GM19238 (cell line): ENCODE measurements around the gene ETV6.

Experiments used
- DNase-seq: peaks from one replicate; pipeline ENCODE4 v3.0.0; 2011; ENCODE audit warnings: low spot score; ENCODE audit not compliant: insufficient read length

The ETV6 gene

DNA sequence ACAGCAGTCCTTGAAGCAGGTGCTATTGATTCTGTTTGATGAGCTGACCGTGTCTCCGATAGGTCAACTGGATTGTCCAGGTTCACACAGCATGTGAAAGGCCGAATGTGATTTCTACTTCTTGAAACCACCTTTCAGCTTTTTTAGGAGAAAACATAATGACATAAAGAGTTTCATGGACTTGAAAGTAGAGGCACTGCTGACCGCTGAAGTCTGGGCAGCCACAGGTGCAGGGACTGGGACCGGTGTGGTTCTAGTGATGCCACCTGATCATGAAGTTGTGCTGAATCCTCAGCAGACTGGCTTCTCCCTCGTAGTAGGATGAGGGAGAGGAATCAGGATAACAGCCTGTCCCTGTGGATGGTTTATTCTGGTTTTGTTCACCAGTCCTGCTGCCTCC, 108.1 kb downstream of the ETV6 start:
- DNase-seq: no peak

DNA sequence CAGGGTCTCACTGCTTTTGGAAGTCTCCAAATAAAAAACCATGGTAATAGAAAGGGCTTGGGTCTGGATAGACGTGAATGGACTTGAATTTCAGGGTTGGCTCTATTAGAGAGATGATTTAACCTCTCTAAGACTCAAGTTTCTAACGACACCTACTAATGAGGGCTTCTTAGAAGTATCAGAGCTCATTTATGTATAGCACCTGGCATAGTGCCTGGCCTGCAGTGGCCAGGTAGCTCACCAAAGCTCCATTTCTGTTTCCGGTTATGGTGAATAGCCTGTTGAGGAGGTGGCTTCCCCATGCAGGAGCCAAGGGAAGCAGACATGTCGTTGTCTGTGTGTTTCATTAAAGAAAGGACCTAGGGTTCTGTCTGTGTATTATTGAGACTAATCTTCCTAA, 108.6 kb downstream of the ETV6 start:
- DNase-seq: no peak

DNA sequence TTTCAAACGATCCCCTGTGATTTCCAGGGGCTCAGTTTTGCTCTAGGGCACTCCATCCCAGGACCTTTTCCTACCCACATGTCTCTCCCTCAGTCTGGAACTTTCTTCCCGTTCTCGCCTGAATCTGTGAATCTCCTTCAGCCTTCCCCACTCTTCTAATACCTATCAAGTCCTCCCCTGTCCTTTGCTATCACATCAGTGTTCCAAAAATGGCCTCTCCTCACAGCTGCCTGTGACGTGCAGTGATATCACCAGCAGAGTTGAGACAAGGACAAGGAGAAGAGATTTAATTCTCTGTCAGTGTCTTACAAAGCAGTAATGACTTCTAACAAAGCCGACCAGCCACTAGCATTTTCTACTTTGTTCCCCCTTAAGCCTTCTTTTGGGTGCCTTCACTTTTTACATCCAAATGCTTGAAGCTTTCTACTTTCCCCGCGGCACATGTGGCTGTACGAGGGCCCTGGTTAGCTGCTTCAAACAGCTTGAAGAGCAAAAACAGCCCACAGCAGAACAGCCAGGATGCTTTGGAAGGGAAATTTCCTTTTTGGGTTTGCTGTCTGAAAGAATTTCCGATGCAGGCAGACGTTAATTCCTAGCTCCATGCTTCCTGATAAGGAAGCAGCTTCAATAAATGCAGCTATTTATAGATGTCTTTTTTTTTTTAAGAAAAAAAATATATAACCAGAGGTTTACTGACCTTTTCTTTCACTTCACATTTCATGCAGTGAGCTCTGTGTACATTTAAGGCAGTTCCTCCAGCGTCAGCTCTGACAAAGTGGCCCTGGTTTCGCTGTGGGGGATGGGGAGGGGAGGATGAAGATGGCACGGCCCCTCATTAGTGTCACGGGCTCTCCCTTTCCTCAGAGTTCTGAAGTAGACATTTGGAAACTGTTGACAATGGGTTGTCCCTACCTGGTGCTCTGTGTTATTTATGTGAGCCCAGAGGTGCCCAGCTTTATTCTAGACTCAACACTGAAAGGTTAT, 109.3 kb downstream of the ETV6 start:
- no peak for DNase-seq

DNA sequence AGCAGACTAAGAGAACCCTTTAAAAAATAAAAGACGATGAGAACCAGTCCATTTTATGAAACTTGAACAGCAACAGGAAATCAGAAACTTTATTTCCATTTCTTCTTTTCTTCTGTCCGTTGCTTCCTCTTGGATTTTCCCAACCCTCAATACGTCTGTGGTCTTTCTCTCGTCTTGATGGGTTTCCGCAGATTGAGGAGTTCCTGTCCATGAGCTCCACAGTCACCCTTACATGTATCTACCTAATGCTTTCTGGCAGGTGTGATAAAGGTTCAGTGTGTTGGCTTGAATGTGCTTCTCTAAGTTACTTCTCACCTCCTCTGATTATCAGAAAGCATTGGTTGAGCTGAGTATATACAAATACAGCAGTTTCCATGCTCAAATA, 110.0 kb downstream of the ETV6 start:
- DNase-seq: no peak

DNA sequence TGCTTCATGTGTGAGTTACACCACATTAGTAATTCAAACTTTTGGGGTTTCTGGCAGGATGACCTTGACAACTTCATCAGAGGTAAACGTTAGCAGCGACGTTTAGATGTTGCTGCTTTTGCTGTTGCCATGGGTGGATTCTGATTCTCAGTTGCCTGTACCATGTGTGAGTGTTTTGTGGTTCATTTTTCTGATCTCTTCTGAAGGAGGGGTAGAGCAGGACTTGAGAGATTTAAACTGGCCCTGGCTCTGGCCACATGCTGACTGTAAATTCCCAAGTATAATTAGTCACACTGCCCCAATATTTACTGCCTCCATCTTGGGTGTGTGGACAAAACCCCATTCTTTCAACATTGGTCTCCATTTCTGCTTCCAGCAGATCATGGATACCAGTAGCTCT, 110.4 kb downstream of the ETV6 start:
- no peak for DNase-seq

DNA sequence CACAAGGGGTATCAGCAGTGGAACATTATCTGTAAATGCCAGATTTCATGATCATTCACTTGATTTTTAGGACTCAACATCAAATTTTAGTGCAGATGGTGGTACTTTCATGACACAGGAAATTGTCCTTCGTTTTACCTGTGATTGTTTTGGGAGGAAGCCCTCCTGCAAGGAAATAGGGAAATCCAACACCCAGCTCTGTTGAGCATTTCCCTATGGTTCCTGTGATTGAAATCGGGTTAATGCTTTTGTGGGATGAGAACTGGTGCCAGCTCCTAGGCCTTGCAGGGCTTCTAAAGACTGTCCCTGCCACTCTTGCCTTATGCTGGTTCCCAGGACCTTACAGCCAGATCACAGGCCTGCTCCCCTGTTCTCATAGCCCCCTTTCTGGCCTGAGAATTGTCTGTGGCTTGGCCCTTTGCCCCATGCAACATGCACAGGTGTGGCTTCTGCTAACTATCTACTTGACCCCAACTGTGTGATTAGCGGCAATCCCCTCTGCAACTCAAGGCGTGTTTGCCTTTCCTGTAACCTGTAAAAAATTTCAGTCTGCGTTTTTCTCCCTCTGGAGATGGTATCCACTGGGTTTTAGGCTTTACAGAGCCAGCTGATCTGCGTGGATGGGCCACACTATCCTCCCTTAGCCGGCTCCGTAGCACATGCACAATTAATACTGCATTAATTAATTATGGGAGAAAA, 112.5 kb downstream of the ETV6 start:
- DNase-seq: no peak

DNA sequence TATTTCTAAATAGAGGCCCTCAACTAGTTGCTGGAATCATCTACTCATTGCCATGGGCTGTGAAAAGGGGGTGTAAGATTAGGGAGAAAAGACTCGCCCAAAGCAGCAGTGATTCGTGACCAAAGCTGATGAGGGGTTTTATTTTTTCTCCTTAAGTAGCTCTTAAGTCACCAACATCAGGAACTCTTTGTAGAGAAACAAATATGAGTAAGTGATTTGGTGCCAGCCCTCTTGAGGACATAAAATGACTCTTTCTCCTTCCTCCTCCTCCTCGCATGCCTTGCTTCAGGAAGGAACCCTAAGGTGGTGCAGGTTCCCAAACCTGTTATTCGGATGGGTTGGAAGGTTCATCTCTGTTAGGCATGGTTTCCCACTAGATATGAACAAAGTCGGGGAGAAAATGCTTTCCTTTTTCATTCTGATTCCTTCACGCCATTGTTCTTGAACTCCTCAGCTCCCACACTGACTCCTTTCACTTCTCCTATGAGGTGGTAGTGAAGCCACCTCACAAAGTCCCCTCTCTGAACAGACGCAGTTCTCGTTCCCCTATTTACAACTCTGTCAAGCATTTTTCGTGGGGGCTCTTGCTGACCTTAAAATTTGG, 113.4 kb downstream of the ETV6 start:
- DNase-seq: no peak

DNA sequence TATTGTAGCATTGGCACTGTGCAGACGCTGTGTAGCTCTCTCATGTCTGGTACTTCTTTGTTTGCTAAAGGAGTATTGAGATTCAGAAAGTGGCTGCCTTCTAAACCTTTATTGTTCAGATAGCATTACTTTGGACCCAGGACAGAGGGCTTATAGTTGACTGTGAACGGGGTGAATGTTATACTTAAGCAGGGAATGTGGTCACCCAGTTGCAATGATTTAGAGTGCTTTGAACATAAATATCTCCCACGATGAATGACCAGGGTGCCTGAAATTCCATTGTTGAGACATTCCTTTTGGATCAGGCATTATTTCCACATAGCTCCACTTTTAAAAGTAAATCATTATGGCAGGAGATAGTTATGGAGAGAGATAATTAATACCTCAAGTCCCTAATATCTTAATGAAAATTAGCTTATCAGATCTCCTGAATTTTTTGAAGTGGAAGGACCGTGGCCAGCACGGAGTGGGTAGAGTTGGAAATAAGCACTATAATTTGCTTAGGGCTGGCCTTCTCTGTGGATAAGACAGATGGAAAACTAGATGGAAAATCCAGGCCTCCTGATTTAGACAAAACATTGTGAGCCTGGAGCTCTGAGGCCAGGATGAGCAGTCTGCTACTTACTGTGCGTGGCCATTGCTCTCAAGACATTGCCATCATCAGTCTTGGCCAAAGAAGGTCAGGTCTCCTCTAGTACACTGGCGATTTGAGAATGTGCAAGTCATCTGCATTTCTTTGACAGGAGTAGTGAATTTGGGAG, 114.5 kb downstream of the ETV6 start:
- DNase-seq: no peak

DNA sequence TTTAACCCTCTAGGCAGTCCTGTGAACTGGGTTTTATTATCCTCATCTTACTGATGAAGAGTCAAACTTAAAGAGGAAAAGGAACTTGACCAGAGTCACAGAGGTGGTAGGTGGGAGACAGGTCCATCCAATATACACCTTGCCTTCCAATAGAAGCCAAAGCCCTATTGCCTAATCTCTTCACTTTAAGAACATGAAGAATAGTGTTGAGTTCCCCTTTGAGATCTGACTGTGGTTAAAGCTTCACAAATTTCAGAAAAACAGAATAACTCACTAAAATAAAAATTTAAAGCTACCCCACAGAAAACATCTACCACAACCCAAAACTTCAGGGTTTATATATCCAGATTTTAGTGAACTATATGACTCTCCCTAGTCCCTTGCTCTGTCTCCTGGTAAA, 115.4 kb downstream of the ETV6 start:
- DNase-seq: no peak

DNA sequence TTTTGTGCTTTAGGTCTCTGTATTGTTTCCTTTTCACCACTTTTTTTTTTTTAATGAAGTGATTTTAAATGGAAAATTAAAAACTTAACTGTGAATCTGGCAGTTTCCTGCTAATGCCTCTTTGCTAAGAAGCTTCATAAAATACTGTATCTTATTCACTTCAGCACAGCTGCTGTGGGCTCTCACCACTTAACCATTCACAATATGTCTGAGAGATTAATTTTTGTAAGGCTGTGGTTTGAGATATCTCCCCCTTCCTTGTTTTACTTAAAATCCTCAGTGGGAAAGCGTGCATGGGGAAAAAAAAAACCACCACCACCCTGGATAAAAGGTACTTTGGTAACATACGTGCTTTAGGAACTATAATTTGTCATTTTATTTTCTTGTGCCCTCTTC, 115.9 kb downstream of the ETV6 start:
- no peak for DNase-seq

DNA sequence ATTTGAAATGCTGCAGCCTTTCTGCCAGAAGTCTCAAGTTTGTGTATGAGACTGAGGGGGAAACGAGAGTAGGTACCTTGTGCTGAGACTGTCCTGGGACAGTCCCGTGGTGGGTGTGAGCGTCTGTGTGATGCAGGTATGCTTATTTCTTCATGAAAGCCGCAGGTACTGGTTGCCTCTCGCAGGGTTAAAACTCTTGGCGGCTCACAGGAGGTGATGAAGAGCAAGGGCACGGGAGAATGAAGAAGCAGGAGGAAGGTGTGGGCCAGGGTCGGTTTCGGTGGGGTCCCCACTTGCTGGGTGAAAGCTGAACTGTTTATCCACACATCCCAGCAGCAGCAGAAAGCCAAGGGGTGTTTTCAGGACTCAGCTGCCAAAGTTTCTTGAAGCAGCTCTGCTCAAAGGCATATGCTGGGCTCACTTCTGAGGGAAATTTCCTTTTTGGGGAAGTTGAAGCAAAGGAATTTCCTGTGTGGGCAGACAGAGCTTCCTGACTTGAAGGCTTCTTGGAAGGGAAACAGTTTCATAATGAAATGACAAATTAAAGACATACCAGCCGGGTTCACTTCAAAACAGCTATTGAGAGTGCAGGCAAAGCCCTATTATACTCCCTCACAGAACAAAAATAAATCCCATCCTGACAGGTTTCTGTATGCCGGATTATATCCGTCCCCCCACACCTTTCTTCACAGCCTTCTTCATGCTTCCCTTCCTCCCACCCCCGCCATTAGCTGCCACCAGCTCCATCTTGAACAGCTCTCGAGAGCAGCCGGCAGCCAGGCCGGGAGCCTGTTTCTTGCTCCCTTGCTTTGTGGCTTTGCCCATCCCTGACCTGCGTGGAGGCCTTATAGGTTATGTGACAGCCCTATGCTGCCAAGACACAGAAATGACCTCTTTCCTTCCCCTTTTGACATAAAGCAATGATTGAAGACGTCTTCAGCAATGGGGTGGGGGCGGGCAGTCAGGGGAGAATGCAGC, 116.6 kb downstream of the ETV6 start:
- DNase-seq: no peak

DNA sequence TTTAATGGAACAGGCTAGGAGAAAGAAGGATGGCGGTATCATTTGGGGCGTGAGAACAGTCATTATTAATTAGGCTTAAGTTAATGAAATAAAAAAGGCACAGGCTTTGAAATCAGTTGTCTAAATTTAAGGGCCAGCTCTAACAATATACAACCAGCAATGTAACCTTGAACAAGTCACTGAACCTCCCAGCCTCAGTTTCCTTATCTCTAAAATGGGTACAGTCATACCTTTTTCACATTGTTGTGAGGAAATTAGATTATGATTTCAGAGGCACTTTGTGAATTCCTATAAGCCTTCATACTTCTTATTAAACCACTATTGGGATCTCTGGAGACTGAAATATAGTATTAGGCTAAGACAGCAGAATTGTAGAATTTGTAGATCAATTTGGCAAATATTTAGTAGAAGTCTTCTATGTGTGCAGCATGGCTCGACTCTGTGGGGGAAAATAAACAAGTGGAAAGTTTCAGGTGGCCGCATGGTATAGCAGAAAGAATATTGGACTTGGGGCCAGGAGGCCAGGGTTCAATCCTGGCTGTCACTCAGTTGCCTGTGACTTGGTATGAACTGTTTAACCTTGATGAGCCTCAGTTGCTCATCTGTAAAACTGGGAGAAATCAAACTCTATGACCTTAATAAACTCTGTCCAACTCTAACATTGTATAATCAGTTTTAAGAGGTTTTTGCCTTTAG, 117.7 kb downstream of the ETV6 start:
- no peak for DNase-seq

DNA sequence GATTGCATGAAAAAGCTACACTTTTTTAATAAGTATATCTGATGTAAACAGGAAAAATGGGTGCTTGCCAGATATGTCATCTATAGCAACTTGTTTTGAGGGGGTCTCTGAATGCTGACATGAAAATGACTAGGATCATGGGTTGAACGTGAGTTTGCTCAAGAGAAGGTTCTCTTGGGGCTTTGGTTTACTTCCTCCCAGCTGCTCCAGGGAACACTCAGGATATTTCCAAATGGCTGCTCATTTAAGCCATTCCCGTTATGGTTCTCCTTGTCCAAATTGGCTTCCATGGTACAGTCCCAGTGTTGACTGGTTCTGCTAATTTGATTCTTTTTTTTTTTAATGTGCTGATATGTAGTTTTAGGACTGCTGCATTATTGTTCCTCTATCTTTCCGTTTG, 118.3 kb downstream of the ETV6 start:
- DNase-seq: no peak

DNA sequence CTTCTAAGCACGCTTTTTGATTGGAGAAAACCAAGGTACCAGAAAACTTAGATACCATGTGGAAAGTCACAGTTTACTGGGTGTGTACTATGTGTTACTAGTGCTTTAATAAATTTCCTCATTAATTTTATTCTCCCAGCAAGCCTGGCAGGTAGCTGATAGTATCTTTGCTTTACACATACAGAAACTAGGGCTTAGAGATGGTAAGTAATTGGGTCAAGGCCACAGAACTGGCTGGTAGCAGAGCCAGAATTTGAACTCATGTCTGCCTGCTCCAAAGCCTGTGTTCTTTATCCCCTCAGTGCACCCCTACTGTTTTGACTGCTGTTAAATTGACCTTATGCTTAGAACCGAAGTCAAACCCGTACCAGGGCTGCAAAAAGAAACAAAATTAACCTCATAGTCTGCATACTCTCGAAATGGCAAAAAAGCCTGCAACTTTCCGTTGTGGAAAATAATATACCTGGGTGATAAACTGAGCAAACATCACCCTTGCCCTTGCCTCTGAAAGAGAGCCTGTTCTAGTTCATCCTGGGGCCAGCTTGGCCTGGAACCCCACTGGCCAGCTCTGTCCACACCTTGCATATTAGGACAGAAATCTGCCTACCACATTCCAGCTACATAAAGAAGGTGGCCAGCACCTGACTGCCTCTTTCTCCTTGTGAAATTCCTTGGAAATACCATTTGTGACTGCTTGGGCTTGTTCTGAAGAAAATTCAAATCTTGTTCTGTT, 118.9 kb downstream of the ETV6 start:
- no peak for DNase-seq

DNA sequence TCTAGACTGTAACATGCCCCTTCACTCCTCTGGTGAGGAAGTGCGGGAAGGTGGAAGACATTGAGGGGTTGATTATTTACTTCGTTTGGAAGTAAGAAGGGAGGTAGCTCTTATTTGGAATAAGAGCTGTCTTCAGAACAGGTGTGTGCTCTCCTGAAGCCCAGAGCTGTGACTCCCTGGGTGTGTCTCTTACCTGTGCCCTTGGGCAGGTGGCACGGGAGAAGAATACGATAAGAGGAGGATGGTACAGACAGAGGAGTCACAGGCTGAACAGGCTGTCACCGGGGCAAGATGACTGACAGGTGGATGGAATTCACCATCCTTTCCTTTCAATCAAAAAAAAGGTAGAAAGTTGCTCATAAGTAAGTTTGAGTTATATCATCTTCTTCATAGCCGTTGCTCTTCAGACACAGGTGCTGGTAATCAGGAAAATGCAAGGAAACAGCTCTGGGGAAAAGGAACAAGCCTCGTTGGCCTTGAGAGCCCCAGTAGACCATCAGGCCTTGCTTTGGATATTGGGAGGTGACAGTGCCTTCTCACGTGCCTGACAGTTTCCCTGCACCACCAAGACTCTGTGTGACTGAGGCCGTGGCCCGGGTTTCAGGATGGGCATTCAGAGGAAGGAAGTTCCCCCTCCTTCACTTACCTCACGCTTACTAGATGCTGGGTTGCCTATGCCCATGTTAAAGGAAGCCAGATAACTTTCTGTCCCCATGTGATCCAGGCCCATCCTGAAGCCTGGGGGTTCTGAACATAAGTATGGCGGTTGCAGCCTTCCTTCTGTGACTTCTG, 120.4 kb downstream of the ETV6 start:
- no peak for DNase-seq

DNA sequence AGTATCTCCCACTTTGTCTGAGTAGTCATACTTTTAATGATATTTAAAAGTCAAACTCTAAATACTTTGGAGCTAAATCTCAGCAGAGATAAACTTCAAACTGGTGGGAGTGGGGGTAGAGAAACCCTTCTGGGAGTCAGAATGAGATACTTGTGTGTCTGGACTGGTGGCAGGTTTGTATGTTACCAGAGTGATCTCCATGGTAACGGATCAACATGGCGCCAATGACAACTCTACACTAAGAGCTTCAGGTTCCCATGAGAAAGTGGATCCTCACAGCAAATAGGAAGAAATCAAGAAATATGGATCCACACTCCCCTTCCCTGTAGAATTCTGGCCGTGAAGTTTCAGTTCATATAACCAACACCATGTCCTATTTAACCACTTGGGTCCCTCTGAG, 121.9 kb downstream of the ETV6 start:
- no peak for DNase-seq

DNA sequence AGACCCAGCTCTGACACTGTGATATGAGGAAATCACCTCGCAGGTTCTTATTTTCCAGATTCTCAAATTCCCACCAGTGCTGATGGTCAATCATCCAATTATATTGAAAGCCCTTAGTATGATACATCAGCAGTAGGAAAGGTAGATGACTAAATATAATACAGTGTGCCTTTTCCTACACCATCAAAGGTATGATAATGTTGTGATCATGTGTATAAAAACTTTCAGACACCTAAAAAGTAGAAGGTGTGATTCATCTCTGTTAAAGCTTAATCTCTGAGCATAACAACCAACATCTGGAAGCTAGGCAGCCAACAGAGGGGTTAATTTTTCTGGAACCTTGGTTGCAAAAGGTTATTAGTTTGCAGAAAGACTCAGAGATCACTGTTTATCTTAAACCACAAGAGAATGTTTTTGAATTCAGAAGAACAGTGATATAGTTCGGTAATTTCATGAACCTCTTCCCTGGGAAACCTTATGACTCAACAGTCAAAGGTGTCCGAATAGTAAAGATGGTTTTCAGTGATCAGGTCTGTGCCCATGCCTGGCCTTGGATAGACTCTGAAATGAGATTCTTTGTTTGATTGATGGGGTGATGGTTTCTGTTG, 122.5 kb downstream of the ETV6 start:
- no peak for DNase-seq
